Measurements from ENCODE around the gene AWAT2. TPM values are rescaled to one million over a fixed set of nuclear protein-coding genes. Genes with fewer than 3 reads are reported as not detected.

AWAT2 gene
- total RNA-seq, 1 donor from 2014 or later = not detected

DNA sequence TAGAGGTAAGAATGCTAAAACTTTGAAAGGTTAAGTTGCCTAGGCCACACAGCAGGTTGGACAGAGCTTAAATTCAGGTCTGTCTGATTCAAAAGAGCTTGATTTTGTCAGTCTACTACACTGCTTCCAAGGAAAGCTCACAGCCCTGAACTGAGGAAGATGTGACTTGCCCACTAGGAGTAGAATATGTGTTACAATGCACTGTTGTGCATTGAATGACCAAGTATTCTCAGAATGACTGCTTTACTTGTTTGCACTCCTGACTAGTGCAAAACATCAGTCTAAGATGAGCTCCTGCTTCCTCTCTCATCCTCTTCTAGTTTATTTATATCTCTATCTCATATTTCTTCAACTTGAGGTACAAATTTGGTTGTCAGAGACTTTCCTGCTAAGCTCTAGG is 56.2 kb downstream of the AWAT2 start:
- TF ChIP-seq, protein P1, sequence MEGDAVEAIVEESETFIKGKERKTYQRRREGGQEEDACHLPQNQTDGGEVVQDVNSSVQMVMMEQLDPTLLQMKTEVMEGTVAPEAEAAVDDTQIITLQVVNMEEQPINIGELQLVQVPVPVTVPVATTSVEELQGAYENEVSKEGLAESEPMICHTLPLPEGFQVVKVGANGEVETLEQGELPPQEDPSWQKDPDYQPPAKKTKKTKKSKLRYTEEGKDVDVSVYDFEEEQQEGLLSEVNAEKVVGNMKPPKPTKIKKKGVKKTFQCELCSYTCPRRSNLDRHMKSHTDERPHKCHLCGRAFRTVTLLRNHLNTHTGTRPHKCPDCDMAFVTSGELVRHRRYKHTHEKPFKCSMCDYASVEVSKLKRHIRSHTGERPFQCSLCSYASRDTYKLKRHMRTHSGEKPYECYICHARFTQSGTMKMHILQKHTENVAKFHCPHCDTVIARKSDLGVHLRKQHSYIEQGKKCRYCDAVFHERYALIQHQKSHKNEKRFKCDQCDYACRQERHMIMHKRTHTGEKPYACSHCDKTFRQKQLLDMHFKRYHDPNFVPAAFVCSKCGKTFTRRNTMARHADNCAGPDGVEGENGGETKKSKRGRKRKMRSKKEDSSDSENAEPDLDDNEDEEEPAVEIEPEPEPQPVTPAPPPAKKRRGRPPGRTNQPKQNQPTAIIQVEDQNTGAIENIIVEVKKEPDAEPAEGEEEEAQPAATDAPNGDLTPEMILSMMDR (IDR thresholded peaks at IDR 0.05; ENCODE audit: partially characterized antibody, unreplicated experiment) = no peak
- H3K9me3 Mint-ChIP-seq (ENCODE audit: unreplicated experiment) = no peaks in the 10 kb centered on the region
- no peaks in the 10 kb centered on the region for H3K36me3 Mint-ChIP-seq (ENCODE audit: unreplicated experiment)
- DNase-seq = no peak
- H3K4me3 Mint-ChIP-seq (ENCODE audit: unreplicated experiment) = no peak overlapping the region
- H3K4me1 Mint-ChIP-seq (ENCODE audit: low read depth, unreplicated experiment) = no peaks in the 10 kb centered on the region
- H3K27ac Mint-ChIP-seq (ENCODE audit: unreplicated experiment) = no peak overlapping the region
- no peaks in the 10 kb centered on the region for H3K27me3 Mint-ChIP-seq (ENCODE audit: unreplicated experiment)

DNA sequence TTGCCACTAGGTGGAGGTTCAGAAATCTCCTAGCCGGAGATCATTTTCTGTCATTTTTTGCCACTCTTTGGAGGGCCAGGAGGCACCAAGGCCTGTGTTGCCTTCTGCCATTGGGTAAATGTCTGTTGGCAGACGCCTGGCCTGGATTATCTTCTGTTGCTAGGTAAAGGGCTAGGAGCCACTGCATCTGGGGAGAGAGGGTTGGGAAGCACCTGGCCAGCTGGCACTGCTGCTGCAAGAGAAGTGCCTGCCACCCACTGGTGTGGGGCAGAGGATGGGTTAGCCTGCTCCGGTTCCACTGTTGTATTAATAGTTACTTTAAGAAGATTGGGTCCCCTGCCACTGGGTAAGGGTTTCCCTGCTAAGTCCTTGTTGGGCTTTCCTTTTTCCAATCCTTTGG is 58.1 kb downstream of the AWAT2 start:
- Mint-ChIP-seq H3K27ac (ENCODE audit: unreplicated experiment) (no peak overlapping the region), H3K4me1 (ENCODE audit: low read depth, unreplicated experiment) (peaks cover 10% of the 10 kb centered on the region), H3K4me3 (ENCODE audit: unreplicated experiment) (no peak overlapping the region), H3K36me3 (ENCODE audit: unreplicated experiment) (no peaks in the 10 kb centered on the region), H3K9me3 (ENCODE audit: unreplicated experiment) (peaks cover 8% of the 10 kb centered on the region), H3K27me3 (ENCODE audit: unreplicated experiment) (peaks cover 3% of the 10 kb centered on the region)
- DNase-seq = no peak
- TF ChIP-seq, protein P1 (IDR thresholded peaks at IDR 0.05; ENCODE audit: partially characterized antibody, unreplicated experiment) = no peak

Small RNAs within 50 kb of the gene (microRNA-seq; reads per million reads assigned to microRNA genes)
- 10.5 reads per million, percentile 50 among the genes with 10 or more reads in this experiment for gene MIR676 (ENCODE audit: unreplicated experiment)

Other genes starting within 250 kb of the AWAT2 start
- not detected for gene OTUD6A, start 12.5 kb upstream of the AWAT2 start, total RNA-seq (ENCODE audit: unreplicated experiment)
- 44.0 TPM for gene IGBP1, start 83.5 kb upstream of the AWAT2 start, total RNA-seq (ENCODE audit: unreplicated experiment)
- not detected for gene DGAT2L6, start 127.5 kb upstream of the AWAT2 start, total RNA-seq (ENCODE audit: unreplicated experiment)
- gene AWAT1, start 184.7 kb upstream of the AWAT2 start, total RNA-seq (ENCODE audit: unreplicated experiment) = not detected
- 0.27 TPM for gene P2RY4, start 210.3 kb upstream of the AWAT2 start, total RNA-seq (ENCODE audit: unreplicated experiment)
- not detected for gene ARR3, start 218.4 kb upstream of the AWAT2 start, total RNA-seq (ENCODE audit: unreplicated experiment)
- not detected for gene RAB41, start 232.2 kb upstream of the AWAT2 start, total RNA-seq (ENCODE audit: unreplicated experiment)
- 47.4 TPM for gene PDZD11, start 240.0 kb upstream of the AWAT2 start, total RNA-seq (ENCODE audit: unreplicated experiment)
- gene KIF4A, start 240.2 kb upstream of the AWAT2 start, total RNA-seq (ENCODE audit: unreplicated experiment) = 4.6 TPM

Measured in glutamatergic neuron (in vitro differentiated cells).